Dendritic cell treated with granulocyte-macrophage colony-stimulating factor and Interleukin-4, amounts not matched to agents 40 ng/mL and 50 ng/mL, for 4 days (primary cell): ENCODE measurements around the gene CETP.

Experiments
- H3K27ac Mint-ChIP-seq: one replicate; pipeline ENCODE4 v1.8.0; 2022; ENCODE audit warnings: mild to moderate bottlenecking, mixed read lengths
- H3K27me3 Mint-ChIP-seq: one replicate; pipeline ENCODE4 v1.8.0; 2022; ENCODE audit warnings: mild to moderate bottlenecking, mixed read lengths
- H3K36me3 Mint-ChIP-seq: one replicate; pipeline ENCODE4 v1.8.0; 2022; ENCODE audit warnings: low read depth, mixed read lengths
- H3K4me1 Mint-ChIP-seq: one replicate; pipeline ENCODE4 v1.8.0; 2022; ENCODE audit warnings: low read depth, mixed read lengths
- H3K4me3 Mint-ChIP-seq: one replicate; pipeline ENCODE4 v1.8.0; 2022; ENCODE audit warnings: mild to moderate bottlenecking, moderate library complexity, mixed read lengths
- H3K9me3 Mint-ChIP-seq: one replicate; pipeline ENCODE4 v1.8.0; 2022; ENCODE audit warnings: mixed read lengths
- intact Hi-C: fragments of 100-400 bp; cut with micrococcal nuclease; formaldehyde crosslinking; loops from one replicate; pipeline ENCODE4 v1.15.0; 2022

Gene CETP

GRCh38 chr16:57027067-57027466, 65.3 kb downstream of the CETP start:
- Mint-ChIP-seq H3K27me3 (no peaks in the 10 kb centered on the region), H3K9me3 (no peaks in the 10 kb centered on the region), H3K36me3 (peaks cover 29% of the 10 kb centered on the region), H3K4me3 (no peak overlapping the region), H3K27ac (no peak overlapping the region), H3K4me1 (peaks cover 65% of the 10 kb centered on the region)
- intact Hi-C loops: no loop called here

GRCh38 chr16:57028086-57028485, 66.3 kb downstream of the CETP start:
- Mint-ChIP-seq H3K27me3 (no peaks in the 10 kb centered on the region), H3K36me3 (peaks cover 25% of the 10 kb centered on the region), H3K27ac (no peak overlapping the region), H3K4me1 (peaks cover 55% of the 10 kb centered on the region), H3K4me3 (no peak overlapping the region), H3K9me3 (no peaks in the 10 kb centered on the region)
- intact Hi-C loops: no loop called here

- Mint-ChIP-seq H3K9me3 (no peaks in the 10 kb centered on the region), H3K27me3 (no peaks in the 10 kb centered on the region), H3K36me3 (peaks cover 27% of the 10 kb centered on the region), H3K27ac (no peak overlapping the region), H3K4me1 (peaks cover 41% of the 10 kb centered on the region), H3K4me3 (no peak overlapping the region)
- intact Hi-C loops: no loop called here
Observed at GRCh38 chr16:57029161-57030160, 67.7 kb downstream of the CETP start.

GRCh38 chr16:57030346-57030902, 68.7 kb downstream of the CETP start:
- Mint-ChIP-seq H3K27me3 (no peaks in the 10 kb centered on the region), H3K27ac (no peak overlapping the region), H3K36me3 (peaks cover 37% of the 10 kb centered on the region), H3K4me1 (peaks cover 31% of the 10 kb centered on the region), H3K4me3 (no peak overlapping the region), H3K9me3 (no peaks in the 10 kb centered on the region)
- intact Hi-C loops: no loop called here

- Mint-ChIP-seq H3K27me3 (no peaks in the 10 kb centered on the region), H3K9me3 (no peaks in the 10 kb centered on the region), H3K4me1 (peaks cover 24% of the 10 kb centered on the region), H3K4me3 (no peak overlapping the region), H3K36me3 (peaks cover 44% of the 10 kb centered on the region), H3K27ac (no peak overlapping the region)
- intact Hi-C loops: no loop called here
Observed at GRCh38 chr16:57031156-57031555, 69.4 kb downstream of the CETP start.

- Mint-ChIP-seq H3K4me1 (peaks cover 27% of the 10 kb centered on the region), H3K9me3 (no peaks in the 10 kb centered on the region), H3K27me3 (no peaks in the 10 kb centered on the region), H3K27ac (no peak overlapping the region), H3K4me3 (no peak overlapping the region), H3K36me3 (peaks cover 55% of the 10 kb centered on the region)
- intact Hi-C loops: no loop called here
Observed at GRCh38 chr16:57032346-57032745, 70.6 kb downstream of the CETP start.

- no peak overlapping the region for H3K27ac Mint-ChIP-seq
- H3K4me1 Mint-ChIP-seq: peaks cover 31% of the 10 kb centered on the region
Observed at GRCh38 chr16:57032931-57033330, 71.2 kb downstream of the CETP start.

More at GRCh38 chr16:57032931-57033330, 71.2 kb downstream of the CETP start:
- Mint-ChIP-seq H3K4me3 (no peak overlapping the region), H3K9me3 (no peaks in the 10 kb centered on the region), H3K36me3 (peaks cover 56% of the 10 kb centered on the region), H3K27me3 (no peaks in the 10 kb centered on the region)
- intact Hi-C loops: no loop called here
